LNCaP clone FGC (cell line): ENCODE results near the gene AGBL4.

Experiments
- DNase-seq: peaks from one replicate; pipeline ENCODE4 v3.0.0-alpha.2; 2011; ENCODE audit warnings: low read depth
- H3K4me3 ChIP-seq: 2 replicates; pipeline ENCODE4 v1.5.1; 2011; ENCODE audit warnings: mild to moderate bottlenecking, low read depth, low read length, control low read depth
- TF ChIP-seq, protein P1 (sequence below): IDR thresholded peaks from 2 replicates; pipeline ENCODE4 v1.5.1; 2012; ENCODE audit warnings: mild to moderate bottlenecking; ENCODE audit not compliant: control insufficient read depth, insufficient read depth; ENCODE audit errors: extremely low read depth

Gene AGBL4

DNA sequence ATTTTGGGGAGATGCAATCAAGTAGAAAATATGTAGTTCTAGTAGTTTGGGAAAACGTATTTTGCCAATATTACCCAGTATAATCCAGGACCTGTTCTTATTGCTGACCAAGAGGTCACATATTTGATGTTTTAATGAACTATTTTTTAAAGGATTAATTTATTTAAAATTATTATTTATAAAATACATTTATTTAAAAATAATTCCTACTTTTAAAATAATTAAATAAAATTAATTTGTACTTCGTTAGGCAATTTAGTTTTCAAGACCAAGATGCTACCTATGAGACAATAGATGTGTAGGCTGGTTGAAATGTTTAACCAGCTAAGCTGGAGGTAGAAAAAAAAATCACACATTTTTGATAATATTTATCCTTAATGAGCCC, 1106.7 kb downstream of the AGBL4 start:
- no peak overlapping the region for H3K4me3 ChIP-seq
- TF ChIP-seq, protein P1, sequence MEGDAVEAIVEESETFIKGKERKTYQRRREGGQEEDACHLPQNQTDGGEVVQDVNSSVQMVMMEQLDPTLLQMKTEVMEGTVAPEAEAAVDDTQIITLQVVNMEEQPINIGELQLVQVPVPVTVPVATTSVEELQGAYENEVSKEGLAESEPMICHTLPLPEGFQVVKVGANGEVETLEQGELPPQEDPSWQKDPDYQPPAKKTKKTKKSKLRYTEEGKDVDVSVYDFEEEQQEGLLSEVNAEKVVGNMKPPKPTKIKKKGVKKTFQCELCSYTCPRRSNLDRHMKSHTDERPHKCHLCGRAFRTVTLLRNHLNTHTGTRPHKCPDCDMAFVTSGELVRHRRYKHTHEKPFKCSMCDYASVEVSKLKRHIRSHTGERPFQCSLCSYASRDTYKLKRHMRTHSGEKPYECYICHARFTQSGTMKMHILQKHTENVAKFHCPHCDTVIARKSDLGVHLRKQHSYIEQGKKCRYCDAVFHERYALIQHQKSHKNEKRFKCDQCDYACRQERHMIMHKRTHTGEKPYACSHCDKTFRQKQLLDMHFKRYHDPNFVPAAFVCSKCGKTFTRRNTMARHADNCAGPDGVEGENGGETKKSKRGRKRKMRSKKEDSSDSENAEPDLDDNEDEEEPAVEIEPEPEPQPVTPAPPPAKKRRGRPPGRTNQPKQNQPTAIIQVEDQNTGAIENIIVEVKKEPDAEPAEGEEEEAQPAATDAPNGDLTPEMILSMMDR: no peak
- DNase-seq: no peak

DNA sequence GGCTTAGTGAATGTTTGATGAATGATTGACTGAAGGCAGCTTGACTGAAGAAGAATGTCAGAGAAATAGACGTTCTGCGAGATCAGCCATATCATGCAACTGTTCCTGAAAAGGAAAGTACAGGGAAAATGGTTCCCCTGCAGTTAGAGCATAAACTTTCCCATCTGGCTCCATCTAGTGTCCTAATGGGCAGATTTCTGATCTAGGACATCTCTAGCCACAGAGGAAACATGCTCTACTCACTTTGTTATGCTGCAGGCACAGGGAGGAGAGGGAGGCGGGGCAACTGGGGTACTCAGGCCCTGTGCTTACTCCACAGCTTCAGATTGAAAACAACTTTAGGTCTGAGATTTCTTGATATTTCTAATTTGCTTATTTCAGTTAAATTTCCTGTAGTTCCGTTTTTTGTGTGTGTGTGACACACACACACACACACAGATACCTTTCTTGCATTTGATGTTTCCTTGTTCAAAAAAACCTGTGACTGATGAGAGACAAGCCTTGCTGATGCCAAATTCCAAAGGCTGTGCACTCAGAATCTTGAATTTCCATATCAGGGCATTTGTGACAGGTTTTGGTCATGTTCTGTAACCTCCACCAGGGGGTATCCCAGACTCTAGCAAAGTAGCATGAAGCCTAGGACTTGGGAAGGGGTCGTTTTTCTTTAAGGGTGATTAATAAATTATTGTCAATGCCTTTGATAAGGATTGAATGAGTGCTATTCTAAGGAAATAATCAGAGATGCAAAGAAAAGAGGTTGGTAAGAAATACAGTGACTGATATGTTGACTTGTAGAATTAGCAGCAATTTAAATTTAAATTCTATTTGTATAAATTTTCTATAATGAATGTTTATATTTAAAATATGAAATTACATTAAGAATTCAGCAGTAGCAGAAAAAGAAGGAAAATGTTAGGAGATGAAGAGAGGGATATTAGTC, 1107.4 kb downstream of the AGBL4 start:
- H3K4me3 ChIP-seq: no peak overlapping the region
- TF ChIP-seq, protein P1: peak; percentile 70
- no peak for DNase-seq

DNA sequence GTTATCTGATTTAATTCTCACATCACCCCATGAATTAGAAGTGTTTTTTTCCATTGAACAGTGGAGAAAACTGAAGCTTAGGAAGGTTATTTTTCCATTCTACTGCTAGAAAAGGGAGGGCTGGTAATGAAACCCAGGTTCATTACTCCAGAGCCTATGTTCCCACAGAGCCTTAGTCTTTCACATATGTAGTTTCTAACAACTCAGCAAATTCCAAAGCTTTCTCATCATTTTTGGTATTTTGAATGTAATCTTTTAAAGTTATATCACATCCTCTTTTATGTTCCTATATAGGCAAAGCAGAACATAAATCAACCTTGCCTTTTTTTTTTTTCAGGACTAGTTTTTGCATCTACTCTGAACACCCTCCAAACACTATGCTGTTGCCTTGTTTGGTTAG, 1115.1 kb downstream of the AGBL4 start:
- no peak overlapping the region for H3K4me3 ChIP-seq
- TF ChIP-seq, protein P1: no peak
- DNase-seq: no peak

DNA sequence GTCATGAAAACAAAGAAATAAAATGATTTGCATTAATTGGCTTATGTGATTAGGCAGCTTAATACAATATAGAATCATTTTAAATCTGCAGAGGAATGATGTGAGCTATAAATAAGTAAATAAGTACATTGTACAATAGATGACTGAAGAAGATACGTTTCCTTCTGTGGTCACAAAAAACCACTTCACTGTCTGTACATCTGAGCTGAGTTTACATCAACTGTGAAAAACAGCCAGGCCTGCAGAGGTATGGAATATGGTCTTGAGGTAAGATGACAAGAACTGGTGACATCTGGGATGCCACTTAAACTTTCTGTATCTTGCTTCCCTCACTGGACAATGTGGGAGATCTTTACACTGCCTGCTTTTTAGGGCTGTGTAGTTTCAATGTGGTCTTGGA, 1117.0 kb downstream of the AGBL4 start:
- no peak overlapping the region for H3K4me3 ChIP-seq
- TF ChIP-seq, protein P1: no peak
- no peak for DNase-seq

DNA sequence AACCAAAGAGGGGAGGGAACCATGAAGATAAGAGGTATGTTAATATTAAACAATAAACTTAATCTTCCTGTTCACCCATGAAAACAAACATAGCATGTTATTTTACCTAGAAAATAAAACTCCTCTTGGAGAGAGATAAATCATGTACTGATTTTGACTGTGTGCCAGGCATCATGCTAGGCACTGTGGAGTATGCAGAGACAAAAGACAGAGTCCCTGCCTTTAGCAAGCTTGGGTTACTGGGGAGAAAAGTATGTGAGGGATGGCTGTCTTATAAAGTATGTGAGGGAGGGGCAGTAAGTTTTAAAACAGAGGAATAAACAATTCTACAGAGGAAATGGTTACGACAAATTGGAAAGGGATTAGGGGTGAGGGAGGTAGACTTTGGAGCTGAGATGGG, 1117.6 kb downstream of the AGBL4 start:
- DNase-seq: no peak
- TF ChIP-seq, protein P1: no peak
- H3K4me3 ChIP-seq: no peak overlapping the region

DNA sequence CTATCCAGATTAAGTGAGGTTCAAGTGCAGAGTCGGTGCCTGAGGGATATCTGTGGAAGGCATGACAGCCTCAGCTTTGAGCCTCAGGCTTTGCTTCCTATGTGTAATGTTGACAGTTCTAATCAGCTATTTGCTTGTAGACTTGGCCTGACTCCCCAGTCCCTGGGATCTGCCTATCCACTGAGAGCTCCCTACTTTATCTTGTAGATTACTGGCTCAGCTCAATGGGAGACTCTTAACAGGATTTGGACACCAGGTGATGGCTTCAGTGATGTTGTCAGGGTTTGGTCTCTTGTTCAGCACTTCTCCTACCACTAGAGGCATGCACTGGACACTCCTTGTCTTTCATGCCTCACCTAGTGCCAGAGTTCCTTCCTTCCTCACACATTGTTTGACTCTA, 1120.5 kb downstream of the AGBL4 start:
- no peak overlapping the region for H3K4me3 ChIP-seq
- TF ChIP-seq, protein P1: no peak
- DNase-seq: no peak

DNA sequence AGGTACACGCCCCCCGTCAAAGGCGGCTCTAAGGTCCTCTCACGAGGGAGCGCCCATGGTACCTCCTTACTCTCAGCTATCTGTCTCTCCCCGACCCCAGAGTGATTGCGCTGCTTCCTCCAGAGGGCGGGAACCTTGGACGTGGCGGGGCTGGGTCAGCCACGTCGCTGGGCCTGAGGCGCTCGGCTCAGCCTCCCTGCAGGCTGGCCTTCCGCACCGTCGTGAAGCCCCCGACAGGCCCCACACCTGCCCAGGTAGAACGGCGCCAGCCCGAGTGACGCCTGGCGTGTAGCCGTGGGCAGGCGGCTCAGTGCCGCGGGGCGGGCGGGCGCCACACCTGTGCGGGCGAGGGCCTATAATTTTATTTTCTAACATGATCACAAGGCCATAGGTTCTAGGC, 1124.9 kb downstream of the AGBL4 start:
- no peak for DNase-seq
- no peak overlapping the region for H3K4me3 ChIP-seq
- TF ChIP-seq, protein P1: no peak
